Measurements from ENCODE around the gene DST.

The DST gene

DNA sequence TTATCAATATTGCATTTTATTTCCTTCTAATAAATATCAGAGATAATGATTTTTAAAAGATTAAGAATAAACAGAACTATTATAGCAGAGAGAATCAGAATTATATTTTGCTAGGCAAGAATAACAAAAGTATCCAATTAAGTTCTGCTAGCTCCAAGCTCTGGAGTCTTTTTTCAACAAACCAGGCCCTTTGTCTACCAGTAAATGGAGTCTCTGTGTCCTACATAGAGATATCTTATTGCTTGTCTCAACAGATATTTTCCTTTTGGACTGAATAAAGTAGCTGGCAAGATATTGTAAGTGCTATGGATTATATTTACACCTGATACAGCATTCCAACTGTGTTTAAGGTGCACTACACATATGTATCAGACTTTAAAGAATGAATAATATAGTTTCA is 107.1 kb downstream of the DST start:
- DNase-seq, result no peak

DNA sequence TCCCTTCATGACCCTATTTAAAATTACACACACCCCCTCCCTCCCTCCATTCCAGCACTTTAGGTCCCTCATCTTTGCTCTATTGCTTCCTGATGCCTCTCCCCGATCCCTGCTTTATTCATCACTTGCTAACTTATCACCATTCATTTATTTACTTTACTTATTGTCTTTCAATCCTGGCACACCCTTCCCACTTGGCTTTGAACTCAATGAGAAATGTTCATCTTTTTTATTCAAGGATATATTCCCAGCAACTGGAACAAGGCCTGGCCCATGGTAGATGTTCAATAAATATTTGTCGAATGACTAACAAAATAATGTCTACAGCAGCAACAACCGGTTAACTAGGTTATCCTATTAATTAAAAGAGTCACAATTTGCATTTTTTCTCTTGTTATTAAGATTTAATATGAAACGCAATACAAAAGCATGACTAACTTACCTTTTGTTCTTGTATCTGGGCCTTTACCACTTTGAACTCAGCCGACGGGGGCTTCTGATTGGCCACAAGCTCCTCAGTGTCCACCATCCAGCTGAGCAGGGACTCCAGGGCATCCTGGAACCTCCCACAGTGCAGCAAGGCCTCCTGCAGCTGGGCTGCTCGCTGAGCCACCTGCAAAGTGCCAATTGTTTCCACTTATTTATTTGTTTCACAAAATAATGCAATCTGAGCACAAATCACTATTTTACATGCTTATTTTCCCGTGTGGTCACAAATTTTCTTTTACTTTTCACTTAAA is 107.8 kb downstream of the DST start:
- DNase-seq, result no peak

DNA sequence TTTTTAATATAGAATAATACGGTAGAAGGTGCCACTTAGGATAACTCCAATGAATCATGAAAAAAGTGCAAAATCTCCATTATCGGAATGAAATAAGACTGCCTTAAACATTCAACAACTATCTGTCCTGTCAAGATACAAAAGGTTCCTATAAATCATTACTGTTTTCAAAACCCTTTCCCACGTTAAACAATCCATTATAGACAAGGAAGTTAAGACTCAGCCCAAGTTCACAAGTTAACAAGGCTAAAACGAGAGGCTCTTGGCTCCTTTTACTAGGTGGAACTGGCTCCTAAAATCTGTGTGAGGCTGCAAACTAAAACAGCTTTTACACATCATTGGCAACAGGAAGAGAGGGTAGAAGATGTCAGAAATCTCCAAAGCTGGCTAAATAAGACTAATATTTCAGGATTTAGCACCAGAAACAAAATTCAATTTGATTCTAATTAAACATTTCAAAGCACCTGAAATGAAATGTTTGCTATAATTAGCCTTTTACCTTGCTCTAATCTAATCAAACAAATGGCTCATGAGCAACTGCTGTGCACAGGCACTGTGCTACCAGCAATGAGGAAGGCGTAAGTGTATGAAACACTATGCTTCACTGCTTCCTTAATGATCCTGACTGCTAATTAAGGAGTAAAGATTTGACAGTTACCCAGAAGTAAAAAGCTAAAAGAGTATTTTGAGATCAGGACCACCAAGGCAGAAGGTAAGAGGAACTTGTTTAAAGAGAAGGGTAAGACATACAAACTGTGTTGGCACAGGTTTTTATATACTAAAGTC is 109.7 kb downstream of the DST start:
- DNase-seq, result no peak

DNA sequence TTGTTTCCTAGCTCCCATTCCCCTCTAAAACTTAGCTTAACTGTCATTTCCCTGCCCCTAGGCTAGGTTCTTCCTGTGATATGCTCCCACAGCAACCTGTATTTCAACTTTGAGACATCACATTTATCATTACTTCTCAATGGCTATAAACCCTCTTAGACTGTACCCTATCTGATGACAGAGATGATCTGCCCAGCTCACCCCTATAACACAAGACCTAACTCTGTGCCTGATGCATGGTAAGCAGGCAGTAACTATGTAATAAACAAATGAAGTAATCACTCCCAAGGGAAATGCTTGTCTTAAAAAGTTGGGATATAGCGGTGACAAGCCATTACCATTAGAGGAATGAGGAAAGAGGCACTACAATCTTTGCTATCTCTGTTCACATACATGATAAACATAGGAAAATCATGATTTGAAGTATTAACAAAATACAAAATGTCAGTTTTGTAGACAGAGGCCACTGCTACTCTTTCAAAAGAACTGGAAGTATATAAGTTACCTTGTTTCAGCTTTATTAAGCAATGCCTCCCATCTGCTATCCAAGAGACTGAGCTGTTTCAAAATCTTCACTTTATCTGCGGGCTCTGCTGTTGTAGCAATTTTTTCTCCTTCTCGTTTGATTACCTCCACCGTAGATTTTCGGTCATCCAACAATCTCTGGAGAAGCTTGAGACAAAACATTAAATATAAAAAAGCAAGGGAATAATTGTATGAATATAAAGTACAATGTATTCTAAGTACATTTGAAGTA is 110.7 kb downstream of the DST start:
- DNase-seq, result no peak

DNA sequence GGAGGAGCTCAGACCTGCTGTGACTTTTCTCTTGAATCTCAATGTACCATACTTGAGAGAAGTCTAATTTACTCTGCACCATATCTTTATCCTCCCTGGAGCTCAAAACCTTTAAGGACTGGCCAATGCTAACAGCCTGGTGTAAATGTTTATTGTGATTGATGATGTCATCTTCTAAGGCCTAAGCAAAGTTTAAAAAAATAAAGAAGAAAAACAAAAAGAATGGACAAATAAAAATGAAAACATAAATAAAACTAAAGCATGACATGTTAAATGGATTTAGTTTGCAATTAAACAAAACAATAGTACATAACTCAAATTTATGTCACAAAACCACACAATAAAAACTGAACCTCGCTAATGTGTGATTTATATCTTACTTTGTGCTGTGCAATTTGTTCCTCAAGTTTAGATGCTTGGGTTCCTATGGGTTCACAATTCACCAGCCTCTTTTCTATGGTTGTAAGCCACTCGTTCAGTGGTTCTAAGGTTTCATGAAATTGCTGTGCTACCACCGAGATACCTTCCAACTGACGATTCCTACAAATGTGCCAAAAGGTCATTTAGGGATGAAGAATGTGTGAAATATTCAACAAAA is 113.0 kb downstream of the DST start:
- no peak for DNase-seq

DNA sequence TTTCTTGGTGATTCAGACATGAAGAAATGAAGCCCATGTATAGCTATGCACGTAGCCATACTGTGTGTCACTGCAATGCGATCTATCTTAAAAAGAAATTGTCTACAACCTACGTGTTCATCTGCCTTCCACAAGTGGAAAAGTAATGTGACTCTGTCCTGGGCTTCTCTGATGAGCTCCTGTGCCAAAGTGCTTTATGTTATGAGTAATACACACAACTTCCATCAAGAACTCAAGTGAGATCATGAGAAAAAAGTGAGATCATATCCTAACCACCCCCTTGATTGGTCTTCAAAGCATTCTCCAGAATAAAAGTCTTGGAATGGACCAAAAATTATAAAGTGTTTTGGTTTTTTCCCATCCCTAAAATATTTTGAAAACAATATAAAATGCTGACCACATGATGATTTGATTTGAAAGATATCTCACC is 114.3 kb downstream of the DST start:
- DNase-seq, result no peak

DNA sequence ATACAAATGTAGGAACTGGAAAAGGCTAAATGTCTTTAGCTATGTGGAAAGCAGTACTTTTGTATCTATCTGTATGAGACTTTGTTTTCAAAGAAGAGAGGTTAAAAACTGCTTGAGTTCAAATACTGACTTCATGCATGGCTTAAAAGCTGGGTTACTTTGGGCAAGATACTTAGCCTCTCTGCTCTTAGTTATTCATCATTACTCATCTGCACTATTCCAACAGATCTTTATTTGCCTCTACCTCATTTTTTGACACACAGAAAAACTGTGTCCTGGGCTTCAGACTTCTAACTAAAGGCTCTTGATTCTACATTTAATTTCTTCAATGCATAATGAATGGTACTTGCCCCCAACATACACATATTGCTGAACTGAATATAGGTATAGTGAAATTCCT is 114.8 kb downstream of the DST start:
- DNase-seq, result no peak

DNA sequence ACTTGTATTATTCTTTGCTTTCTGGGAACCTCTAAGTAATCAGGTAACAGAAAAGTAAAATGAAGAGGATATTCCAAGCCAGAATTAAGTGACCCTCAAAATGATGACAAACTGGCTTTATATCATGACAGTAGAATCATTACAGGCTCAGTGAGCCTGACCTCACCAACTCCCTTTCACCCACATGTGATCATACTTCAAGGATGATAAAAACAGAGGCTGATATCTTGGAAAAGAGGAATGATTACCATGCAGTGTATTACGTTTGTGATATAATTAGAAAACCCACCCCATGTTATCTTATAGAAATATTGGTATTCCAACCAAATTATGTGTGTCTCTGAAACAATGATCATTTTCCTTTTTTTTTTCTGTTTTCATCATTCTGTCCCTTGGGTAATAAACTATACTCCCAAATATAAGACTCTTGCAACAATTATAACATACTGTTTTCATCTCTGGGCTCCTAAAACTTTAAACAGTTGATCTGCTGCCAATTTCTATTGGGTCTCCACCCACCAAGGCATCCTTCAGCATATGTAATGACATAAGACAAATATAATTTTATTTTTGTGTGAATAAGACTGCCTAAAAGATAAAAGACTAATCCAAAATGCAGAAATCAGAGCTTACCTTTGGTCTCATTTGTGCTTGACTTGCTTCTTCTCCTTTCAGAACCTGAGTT is 115.7 kb downstream of the DST start:
- no peak for DNase-seq

DNA sequence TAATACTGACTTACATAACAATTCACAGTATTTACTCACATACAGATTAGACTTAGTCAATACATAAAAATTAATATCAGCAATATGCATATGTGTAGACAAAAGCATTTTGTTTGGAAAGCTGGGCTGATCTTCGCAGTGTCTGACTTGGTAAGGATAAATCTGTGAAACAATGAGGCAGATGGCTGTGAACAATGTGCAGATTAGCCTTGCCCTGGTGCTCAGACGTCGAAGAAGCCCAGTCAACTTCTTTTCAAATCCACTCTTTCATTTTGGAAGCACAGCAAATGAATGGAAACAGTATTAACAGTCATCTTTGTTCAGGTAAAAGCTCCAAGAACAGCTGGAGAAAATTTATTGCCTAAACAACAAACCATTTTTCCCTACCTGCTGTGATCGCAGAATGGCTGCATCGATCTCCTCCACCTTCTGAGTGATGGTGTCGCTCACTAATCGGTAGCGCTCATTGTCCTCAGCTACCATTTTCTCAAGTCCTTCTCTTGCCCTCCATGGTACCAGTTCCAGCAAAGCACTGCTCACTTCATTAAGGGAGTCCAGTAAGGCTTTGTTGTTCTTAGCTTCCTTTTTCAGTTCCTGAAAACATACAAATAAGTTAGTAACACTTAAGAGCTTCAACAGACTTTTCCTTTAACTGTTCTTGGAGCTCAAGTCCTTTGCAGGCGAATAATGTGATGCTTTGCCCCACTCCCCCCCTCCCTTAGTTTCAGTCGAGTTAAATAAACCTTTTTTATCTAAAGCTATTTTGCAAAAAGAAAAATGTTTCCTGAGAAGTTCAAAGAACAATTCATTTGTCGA is 116.5 kb downstream of the DST start:
- no peak for DNase-seq

DNA sequence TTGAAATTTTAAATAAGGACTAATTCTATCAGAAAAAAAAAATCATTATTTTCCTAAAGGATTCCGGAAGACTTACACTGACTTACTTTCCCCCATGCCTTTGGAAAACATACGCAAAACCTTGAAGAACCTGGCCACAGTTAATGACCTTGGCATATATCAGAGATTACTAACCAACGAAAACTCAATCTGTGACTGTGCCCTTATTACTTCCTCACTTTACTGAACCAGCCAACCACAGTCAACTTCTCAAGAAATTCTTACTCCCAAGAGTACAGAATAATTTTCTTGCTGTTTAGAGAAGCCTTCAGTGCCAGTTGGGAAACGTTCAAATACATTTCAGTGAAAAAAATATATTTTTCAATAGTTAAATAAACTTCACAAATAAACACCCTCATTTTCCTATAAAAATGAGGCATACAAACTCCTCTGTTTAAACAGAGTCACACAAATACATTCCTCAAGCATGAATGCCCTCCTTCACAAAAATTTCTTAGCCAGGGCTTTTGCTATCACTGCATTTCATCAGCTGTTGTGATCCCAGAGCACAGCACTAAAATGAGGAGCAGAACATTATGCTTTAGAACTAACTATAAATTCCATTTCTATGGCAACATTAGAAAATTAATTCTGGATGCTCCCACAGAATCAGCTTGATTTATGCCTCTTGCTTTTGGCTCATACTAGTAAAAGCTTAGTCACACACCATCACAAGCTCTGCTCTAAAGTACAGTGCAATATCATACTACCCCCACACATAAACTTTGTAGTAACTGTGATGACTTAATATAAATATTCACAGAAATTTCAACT is 117.6 kb downstream of the DST start:
- no peak for DNase-seq

DNA sequence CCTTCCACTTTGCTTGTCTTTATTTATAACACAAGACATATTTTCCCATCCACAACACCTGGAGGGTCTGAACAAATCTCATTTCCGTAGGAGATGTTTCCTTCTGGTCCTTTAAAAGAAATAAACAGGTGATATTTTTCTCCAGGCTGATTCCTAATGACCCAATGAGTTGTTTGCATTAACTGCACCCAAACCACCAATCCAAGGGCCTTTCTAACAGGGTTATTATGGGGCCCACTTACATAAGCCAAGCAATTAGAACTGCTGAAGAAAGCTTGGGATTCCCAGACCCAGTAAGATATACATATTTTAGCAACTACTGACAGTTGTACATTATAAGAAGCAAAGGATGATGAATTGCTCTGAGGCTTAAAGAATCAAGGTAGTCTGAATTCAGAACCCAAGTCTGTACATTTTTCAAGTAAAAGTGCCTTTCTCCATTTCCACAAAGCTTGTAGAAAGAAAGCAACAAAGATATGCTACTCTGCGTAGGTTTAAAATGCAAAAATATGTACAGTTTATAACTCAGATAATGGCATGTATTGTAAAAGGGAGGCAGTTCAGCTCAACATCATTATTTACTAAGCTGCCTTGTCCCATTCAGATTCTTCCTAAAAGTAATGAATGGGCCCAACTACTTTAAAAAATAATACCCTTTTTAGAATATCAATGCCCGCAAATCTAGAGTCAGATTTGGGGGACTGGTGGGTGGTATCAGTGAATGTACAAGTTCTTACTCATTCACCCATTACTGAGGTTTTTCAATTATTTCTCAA is 120.0 kb downstream of the DST start:
- no peak for DNase-seq

DNA sequence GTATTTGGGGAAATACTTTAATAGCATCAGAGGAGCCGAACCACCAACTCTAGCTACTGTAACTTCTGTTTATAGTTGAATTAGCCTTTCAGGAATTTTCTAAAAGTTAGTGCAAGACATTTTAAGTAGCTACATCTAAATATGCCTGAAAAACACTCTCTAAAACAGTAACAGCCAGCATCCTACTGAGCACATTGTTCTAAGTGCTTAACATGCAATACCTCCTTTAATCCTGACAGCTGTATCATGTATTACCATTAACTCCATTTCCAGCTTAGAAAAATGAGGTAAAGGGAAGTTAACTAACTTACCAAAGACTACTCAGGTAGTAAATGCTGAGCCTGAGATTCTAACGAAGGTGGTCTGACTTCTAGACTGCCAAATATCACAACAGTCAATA is 120.7 kb downstream of the DST start:
- no peak for DNase-seq

DNA sequence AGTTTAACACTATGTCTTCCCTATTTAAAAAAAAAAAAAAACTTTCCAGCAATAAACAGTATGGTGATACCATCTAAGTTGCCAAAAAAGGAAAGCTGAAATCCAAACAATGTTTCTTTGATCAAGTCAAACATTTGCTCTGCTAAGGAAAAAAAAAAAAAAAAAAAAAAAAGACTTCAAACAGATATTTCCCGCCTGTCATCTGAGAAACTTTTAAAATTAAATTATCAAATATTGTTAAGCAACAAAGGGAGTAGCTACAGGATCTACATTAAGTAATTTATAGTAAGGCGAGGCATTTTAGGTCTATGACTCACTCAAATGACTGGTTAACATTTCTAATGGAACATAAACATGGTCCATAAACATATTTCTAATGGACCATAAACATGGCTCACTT is 121.2 kb downstream of the DST start:
- DNase-seq, result no peak

DNA sequence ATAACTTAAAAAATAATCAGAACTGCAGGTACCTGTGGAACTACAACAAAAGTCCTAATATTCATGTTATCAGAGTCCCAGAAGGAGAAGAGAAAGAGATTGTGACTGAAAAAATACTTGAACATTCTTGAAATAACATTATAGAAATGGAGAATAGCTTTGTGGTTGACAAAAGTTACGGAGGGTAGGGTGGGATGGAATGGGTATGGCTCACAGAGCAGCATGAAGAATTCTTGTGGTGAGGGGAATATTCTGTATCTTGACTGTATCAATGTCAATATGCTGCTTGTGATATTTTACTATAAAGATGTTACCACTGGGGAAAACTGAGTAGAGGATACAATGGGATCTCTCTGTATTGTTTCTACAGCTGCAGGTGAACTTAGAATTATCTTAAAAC is 122.5 kb downstream of the DST start:
- DNase-seq, result no peak

DNA sequence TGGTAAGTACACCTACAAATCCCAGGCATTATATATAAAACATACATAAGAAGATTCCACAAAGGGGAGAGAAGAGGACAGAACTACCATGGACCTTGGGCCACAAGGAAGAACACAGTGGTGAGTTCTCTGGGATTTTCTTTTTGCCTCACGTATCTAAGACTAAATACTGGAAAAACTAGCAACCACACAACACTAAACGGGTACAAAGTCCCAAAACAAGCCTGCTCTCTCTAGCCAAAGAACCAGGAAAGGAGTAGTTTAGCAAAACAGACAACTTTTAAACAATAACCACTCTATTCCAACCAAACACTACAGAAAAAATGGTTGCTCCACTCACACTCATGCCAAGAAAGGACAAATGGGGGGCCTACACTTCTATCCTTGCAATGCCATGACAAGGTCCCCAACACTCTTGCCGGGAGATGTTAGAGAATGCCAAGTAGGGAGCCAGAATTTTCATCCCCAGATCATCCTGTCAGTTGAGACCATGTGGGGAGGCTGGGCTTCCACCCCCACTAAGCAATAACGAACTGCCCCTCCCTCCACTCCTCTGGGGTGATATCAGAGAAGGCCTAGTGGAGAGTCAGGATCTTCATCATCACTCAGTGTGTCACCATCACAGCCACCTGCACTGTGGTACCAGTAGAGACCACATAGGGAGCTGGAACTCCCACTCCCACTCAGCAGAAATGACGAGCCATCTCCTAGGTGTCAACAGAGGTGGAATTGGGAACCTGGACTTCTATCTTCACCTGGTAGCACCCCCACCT is 123.5 kb downstream of the DST start:
- DNase-seq, result no peak

DNA sequence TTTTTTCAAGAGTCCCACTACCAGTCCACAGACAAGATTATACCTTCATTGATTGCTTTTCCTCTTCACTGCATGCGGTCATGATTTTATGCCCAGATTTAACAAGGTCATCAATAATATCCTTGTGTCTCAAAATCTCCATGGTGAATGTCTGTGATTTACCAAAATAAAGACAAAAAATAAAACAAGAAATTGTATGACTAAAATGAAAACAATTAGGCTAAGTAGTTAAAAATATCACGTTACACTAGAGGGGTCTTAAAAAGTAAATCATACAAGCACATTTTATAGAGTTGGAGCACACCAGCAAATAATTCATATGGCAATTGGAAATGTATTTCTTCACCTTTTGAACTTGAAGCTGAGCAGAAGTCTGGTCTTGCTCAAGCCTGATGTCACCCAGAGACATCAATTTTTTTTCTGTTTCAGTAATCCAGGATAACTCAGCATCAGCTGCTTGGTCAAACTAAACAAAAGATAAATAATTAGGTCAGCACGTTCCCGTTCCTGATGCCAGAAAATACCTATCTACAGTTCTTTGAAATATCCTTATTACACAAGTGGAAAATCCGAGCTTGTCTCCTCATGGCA is 125.4 kb downstream of the DST start:
- no peak for DNase-seq

DNA sequence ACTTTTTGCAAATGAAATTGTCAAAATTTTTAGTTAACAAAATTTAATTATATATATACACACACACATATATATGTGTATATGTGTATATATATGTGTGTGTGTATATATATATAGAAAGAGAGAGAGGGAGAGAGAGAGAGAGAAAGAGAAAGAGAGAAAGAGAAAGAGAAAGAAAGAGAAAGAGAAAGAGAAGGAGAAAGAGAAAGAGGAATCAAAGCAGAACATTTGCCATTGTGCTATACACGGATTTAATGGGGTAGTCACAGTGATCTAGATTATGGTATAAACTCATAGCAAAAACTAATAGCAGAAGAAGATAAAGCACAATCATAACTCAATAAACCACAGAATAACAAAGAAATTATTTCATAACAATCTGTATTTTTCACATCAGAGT is 126.7 kb downstream of the DST start:
- DNase-seq, result no peak

DNA sequence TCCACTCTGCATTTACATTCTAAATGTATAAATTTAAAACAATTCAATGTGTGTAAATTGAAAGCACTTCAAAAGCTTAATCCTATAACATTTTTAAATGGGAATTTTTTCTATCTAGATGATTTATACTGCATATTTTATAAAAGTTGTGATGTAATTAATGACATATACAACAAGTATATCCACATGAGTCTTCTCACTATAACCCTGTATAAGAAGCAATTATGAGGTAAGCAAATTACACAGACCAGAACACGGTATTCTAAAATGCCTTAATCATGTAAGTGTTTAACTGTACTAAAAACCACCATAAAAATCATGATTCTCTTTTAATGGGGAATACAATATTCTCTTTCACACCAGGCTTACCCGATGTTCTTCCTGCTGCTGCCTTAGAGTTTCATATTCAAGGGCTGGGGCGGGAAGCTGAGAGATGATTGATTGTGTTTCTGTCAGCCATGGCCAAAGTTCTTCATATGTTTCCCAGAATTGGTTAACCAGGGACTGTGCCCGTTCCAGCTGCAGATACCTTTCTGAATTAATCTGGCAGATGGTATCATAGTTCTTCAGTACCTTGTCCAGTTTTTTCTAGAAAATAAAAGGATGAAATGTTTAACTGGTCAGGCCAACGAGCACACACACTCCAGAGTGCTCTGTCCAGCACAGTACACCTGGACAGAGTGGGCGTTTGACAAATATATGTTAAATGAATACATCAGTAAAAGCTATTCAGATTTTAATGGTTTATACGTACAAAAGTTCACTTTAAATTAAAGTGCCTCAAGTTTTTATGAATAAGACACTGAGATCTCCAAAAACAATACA is 127.4 kb downstream of the DST start:
- DNase-seq, result no peak

All from Kasumi-1 (cell line).